ENCODE data around the gene MANSC4. TPM values are rescaled to one million over a fixed set of nuclear protein-coding genes. Genes with fewer than 3 reads are reported as not detected.
"Not testable (repeated sequence)": the region's sequence is repeated elsewhere in the genome, so short reads cannot be mapped to it uniquely, and the experiment has no call there.

MANSC4 gene
- total RNA-seq, 1 donor from 2014 or later, result 0.72 TPM

DNA sequence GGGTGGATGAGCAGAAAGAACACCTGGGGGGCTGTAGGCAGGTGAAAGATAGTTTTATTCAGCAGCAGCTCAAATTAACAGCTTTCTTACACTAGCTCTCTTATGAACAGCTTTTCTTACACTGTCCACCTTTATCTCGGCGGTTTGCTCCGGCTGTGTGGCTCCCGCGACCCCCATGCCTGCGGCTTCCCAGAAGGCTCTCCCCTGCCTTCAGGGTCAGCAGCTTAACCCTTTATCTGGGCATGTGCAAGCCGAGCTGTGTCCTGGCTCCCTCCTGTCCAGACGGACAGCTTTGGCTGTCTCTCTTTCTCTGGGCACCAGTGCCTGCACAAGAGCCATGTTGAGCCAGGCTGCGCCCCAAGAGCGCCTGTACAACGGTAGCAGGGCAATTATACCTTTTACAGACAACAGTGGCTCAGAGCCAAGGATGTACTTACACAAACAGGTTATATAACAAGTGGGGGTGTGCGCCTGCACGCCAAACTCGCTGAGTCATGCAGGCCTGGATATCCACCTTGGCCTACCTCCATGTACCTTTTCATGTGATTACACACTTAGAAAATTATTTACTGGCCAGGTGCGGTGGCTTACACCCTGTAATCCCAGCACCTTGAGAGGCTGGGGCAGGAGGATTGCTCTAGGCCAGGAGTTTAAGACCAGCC, 28.5 kb downstream of the MANSC4 start:
- Mint-ChIP-seq H3K4me1 (no peaks in the 10 kb centered on the region), H3K4me3 (no peak overlapping the region), H3K36me3 (peaks cover 14% of the 10 kb centered on the region), H3K27me3 (ENCODE audit: low read depth) (no peaks in the 10 kb centered on the region), H3K27ac (no peak overlapping the region), H3K9me3 (no peaks in the 10 kb centered on the region)
- TF ChIP-seq, protein P1, sequence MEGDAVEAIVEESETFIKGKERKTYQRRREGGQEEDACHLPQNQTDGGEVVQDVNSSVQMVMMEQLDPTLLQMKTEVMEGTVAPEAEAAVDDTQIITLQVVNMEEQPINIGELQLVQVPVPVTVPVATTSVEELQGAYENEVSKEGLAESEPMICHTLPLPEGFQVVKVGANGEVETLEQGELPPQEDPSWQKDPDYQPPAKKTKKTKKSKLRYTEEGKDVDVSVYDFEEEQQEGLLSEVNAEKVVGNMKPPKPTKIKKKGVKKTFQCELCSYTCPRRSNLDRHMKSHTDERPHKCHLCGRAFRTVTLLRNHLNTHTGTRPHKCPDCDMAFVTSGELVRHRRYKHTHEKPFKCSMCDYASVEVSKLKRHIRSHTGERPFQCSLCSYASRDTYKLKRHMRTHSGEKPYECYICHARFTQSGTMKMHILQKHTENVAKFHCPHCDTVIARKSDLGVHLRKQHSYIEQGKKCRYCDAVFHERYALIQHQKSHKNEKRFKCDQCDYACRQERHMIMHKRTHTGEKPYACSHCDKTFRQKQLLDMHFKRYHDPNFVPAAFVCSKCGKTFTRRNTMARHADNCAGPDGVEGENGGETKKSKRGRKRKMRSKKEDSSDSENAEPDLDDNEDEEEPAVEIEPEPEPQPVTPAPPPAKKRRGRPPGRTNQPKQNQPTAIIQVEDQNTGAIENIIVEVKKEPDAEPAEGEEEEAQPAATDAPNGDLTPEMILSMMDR (IDR thresholded peaks at IDR 0.05; ENCODE audit: unreplicated experiment), result no peak
- DNase-seq (ENCODE audit: low spot score in 2 of 2, unreplicated experiment in 2 of 2), result no peak

GRCh38 chr12:27747111-27747820, 32.8 kb downstream of the MANSC4 start:
- Mint-ChIP-seq H3K36me3 (peaks cover 28% of the 10 kb centered on the region), H3K27me3 (ENCODE audit: low read depth) (no peaks in the 10 kb centered on the region), H3K4me1 (no peaks in the 10 kb centered on the region), H3K9me3 (no peaks in the 10 kb centered on the region), H3K4me3 (no peak overlapping the region), H3K27ac (no peak overlapping the region)
- TF ChIP-seq, protein P1 (IDR thresholded peaks at IDR 0.05; ENCODE audit: unreplicated experiment), result no peak
- no peak for DNase-seq (ENCODE audit: low spot score in 2 of 2, unreplicated experiment in 2 of 2)

- H3K4me3 Mint-ChIP-seq; H3K27ac Mint-ChIP-seq; H3K27me3 Mint-ChIP-seq (ENCODE audit: low read depth); H3K4me1 Mint-ChIP-seq; H3K9me3 Mint-ChIP-seq; DNase-seq (ENCODE audit: low spot score in 2 of 2, unreplicated experiment in 2 of 2): not testable (repeated sequence)
- peaks cover 32% of the 10 kb centered on the region for H3K36me3 Mint-ChIP-seq
Measured at GRCh38 chr12:27745734-27746133, 34.3 kb downstream of the MANSC4 start.

GRCh38 chr12:27743601-27744000, 36.4 kb downstream of the MANSC4 start:
- no peaks in the 10 kb centered on the region for H3K27me3 Mint-ChIP-seq (ENCODE audit: low read depth)
- H3K4me1 Mint-ChIP-seq, result no peaks in the 10 kb centered on the region
- H3K36me3 Mint-ChIP-seq, result peaks cover 40% of the 10 kb centered on the region
- H3K27ac Mint-ChIP-seq, result no peak overlapping the region
- DNase-seq (ENCODE audit: low spot score in 2 of 2, unreplicated experiment in 2 of 2), result no peak
- TF ChIP-seq, protein P1 (IDR thresholded peaks at IDR 0.05; ENCODE audit: unreplicated experiment), result no peak
- no peaks in the 10 kb centered on the region for H3K9me3 Mint-ChIP-seq
- no peak overlapping the region for H3K4me3 Mint-ChIP-seq

DNA sequence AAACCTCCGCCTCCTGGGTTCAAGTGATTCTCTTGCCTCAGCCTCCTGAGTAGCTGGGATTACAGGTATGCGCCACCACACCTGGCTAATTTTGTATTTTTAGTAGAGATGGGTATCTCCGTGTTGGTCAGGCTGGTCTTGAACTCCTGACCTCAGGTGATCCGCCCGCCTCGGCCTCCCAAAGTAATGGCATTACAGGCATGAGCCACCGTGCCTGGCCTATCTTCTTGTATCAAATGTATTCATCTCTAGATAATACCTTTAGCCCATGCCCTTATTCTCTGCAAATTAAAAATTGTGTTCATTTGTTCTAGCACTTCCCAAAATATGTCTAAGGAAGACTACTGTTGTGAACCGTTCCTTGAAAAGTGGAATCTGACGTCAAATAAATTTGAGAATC, 45.7 kb downstream of the MANSC4 start:
- H3K27me3 Mint-ChIP-seq (ENCODE audit: low read depth); H3K4me1 Mint-ChIP-seq; H3K4me3 Mint-ChIP-seq; H3K9me3 Mint-ChIP-seq; H3K27ac Mint-ChIP-seq; DNase-seq (ENCODE audit: low spot score in 2 of 2, unreplicated experiment in 2 of 2): not testable (repeated sequence)
- H3K36me3 Mint-ChIP-seq, result peaks cover 20% of the 10 kb centered on the region

DNA sequence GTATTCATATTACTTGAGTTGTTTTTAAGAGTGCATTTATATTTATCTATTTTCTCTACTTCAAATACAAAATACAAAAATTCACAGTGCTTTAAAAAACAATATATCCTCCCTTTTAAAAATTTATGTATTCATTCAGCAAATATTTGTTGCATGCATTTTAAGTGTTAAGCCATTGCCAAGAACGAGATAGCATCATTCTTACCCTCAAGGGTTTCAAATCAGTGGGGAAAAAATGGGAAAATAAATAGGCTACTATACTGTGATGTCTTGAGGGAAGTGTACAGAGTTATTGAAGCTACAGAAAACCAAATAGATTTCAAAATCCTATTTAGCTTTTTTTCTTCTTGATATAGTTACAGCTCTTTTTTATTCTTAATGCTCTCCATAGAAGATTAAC, 46.2 kb downstream of the MANSC4 start:
- TF ChIP-seq, protein P1 (IDR thresholded peaks at IDR 0.05; ENCODE audit: unreplicated experiment), result no peak
- Mint-ChIP-seq H3K9me3 (no peaks in the 10 kb centered on the region), H3K36me3 (peaks cover 20% of the 10 kb centered on the region), H3K27ac (no peak overlapping the region), H3K4me3 (no peak overlapping the region), H3K4me1 (peaks cover 2% of the 10 kb centered on the region), H3K27me3 (ENCODE audit: low read depth) (no peaks in the 10 kb centered on the region)
- no peak for DNase-seq (ENCODE audit: low spot score in 2 of 2, unreplicated experiment in 2 of 2)

All from mesothelial cell of epicardium (in vitro differentiated cells).